SJCRH30 (cell line): ENCODE data around the gene ANO4. TPM values are rescaled to one million over a fixed set of nuclear protein-coding genes. Genes with fewer than 3 reads are reported as not detected.
"Not testable (repeated sequence)": the region's sequence is repeated elsewhere in the genome, so short reads cannot be mapped to it uniquely, and the experiment has no call there.

Experiments
- DNase-seq, 2 experiments: peaks; one replicate each; pipeline ENCODE4 v3.0.0-alpha.2; 2015 to 2020
- H3K27ac ChIP-seq: fragments of 250-450 bp; sonication (Bioruptor Pico); 2 replicates; pipeline ENCODE4 v1.5.1; 2020; ENCODE audit warnings: mild to moderate bottlenecking, moderate library complexity
- H3K27me3 ChIP-seq: fragments of 250-450 bp; sonication (Bioruptor Pico); 2 replicates; pipeline ENCODE4 v1.5.1; 2020; ENCODE audit warnings: mild to moderate bottlenecking, moderate library complexity
- H3K36me3 ChIP-seq: fragments of 250-450 bp; sonication (Bioruptor Pico); 2 replicates; pipeline ENCODE4 v1.5.1; 2020; ENCODE audit warnings: mild to moderate bottlenecking, moderate library complexity
- H3K4me1 ChIP-seq: fragments of 250-450 bp; sonication (Bioruptor Pico); 2 replicates; pipeline ENCODE4 v1.5.1; 2020; ENCODE audit warnings: mild to moderate bottlenecking, moderate library complexity
- H3K4me3 ChIP-seq: fragments of 250-450 bp; sonication (Bioruptor Pico); 2 replicates; pipeline ENCODE4 v1.5.1; 2020; ENCODE audit warnings: mild to moderate bottlenecking, moderate library complexity
- H3K9me3 ChIP-seq: fragments of 250-450 bp; sonication (Bioruptor Pico); replicated peaks from 2 replicates; pipeline ENCODE4 v1.5.1; 2020; ENCODE audit warnings: mild to moderate bottlenecking, moderate library complexity
- total RNA-seq: library from RNA; depleted of rRNA; stranded (reverse); fragments of >200 nt; shearing (Covaris generic); gene quantifications from 2 replicates; pipeline ENCODE4 v1.2.3, GENCODE V29; 2014

ANO4 gene
- total RNA-seq, 1 experiment from 2014 or later, result 0.16 TPM

DNA sequence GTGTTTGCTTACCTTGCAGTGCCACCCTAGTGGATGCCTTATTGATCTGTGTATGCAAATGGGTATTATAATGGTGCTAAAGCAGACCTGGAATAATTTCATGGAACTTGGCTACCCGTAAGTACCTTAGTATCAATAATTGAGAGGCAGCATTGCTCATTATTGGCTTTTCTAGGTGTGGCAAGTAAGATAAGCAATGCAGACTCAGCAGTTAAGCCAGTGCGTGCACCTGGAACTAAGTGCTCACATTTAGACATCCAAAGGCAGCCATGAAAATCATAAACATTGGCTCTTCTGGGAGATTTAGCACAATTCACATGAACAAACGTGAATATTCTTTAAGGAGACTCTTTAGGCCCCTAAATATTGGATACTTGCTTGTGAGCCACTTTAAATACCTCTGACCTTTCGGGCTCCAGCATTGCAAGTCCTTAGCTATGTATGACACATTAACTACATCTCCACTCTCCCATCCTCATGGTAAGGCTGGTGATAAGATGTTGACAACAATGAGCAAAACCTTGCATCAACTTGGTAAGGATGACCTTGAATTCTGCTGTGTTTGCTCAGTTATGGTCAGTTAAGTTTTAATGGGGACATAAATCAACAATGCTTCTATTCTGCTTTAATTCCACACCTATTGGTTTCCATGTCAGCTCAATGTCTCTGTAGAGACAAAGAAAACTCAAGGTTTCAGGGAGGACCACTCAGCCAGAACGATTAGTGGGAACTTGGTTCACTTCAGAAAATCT lies 303.4 kb downstream of the ANO4 start:
- Histone ChIP-seq H3K27me3 (no peaks in the 10 kb centered on the region), H3K4me3 (no peak overlapping the region), H3K4me1 (no peaks in the 10 kb centered on the region)

DNA sequence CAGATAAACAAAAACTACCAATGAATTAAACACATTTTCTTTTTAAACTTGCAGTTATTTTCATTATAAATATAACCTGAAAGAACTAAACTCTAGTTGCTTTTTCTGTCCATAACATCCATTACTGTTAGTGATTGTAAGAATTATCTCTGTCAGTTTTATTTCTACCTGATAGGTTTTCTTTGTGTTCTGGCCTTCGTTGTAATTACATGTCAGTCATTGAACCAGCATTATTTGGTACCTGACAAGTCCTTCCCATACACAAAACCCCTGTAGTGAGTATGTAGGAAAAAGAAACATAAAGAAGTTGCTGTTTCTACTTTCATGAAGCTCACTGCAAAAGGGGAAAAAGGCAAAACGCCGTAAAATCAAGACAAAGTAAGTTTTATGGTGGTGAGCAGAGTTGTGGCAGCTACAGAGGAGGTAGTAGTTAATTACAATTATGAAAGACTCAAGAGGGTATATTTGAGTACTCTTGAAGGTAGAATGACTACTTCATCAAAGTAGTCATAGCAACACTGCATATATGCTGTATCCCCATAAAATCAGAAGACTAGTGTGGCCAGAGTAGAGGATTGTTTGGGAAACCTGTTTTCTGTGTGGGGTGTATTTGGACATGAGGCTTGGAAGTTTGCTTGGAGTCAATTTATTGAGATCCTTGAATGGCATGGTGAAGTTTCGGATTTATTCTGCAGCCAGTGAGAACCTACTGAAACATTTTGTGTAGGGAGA lies 312.6 kb downstream of the ANO4 start:
- Histone ChIP-seq H3K4me3 (no peak overlapping the region), H3K4me1 (no peaks in the 10 kb centered on the region), H3K27ac (no peak overlapping the region), H3K27me3 (no peaks in the 10 kb centered on the region), H3K36me3 (no peaks in the 10 kb centered on the region), H3K9me3 (no peaks in the 10 kb centered on the region)
- DNase-seq, result no peak

More for the DNA sequence above, 303.4 kb downstream of the ANO4 start:
- no peak overlapping the region for H3K27ac ChIP-seq
- no peaks in the 10 kb centered on the region for H3K9me3 ChIP-seq
- H3K36me3 ChIP-seq, result no peaks in the 10 kb centered on the region
- no peak for DNase-seq

DNA sequence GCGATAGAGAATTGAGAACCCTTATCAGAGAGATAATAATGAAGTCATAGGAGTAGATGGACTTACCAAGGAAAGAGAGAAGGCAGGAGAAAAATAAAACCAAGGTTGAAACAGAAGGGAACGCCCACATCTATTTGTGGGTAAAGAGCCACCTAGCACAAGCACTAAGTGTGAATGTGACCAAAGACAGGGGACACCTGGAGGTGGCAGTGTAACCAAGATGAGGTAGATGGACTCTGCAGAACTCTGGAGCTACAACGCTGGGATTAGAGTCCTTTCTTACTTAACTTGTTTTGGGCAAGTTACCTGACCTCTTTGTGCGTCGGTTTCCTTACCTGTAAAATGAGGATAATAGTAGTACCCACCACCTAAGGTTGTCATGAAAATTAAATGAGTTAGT lies 313.6 kb downstream of the ANO4 start:
- no peaks in the 10 kb centered on the region for H3K27me3 ChIP-seq
- H3K9me3 ChIP-seq, result no peaks in the 10 kb centered on the region
- H3K4me1 ChIP-seq, result no peaks in the 10 kb centered on the region
- no peak overlapping the region for H3K27ac ChIP-seq
- DNase-seq, result no peak
- no peaks in the 10 kb centered on the region for H3K36me3 ChIP-seq
- H3K4me3 ChIP-seq, result no peak overlapping the region

DNA sequence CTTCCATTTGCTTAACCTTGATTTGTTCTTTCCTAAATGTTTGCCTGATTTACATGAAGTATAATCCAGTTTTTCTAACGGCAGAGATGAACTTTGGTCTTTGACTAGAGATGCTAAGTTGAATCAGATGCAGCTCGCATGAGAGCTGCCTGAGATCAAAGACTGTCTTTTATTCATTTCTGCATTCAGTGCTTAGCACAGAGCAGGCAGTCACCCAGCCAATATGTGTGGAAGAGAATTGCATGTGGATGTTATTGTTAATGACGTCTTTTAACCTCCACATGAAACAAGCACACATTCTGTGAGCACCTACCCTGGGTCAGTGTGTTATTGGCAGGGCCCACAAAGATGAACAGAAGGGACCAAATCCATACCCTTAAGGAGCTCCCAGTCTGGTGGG lies 316.3 kb downstream of the ANO4 start:
- H3K4me3 ChIP-seq, result no peak overlapping the region
- no peak for DNase-seq
- no peaks in the 10 kb centered on the region for H3K36me3 ChIP-seq
- H3K27me3 ChIP-seq, result no peaks in the 10 kb centered on the region
- H3K9me3 ChIP-seq, result no peaks in the 10 kb centered on the region
- H3K27ac ChIP-seq, result no peak overlapping the region
- no peaks in the 10 kb centered on the region for H3K4me1 ChIP-seq

DNA sequence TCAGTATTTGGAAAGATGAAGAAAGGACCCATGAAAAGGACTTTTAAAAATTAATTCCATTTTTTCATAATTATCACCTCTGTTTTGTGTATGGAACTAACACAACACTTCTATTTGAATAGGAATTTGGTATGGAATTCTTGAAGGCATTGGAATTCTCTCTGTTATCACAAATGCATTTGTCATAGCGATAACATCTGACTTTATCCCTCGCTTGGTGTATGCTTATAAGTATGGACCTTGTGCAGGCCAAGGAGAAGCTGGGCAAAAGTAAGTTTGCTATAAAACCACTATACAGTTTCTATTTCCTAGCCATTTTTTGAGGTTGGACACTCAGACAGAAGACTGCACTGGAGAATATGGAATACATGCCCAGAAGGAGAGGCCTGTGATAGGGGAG lies 316.9 kb downstream of the ANO4 start:
- Histone ChIP-seq H3K9me3 (no peaks in the 10 kb centered on the region), H3K4me3 (no peak overlapping the region), H3K27ac (no peak overlapping the region), H3K36me3 (no peaks in the 10 kb centered on the region), H3K27me3 (no peaks in the 10 kb centered on the region), H3K4me1 (no peaks in the 10 kb centered on the region)
- DNase-seq, result no peak

DNA sequence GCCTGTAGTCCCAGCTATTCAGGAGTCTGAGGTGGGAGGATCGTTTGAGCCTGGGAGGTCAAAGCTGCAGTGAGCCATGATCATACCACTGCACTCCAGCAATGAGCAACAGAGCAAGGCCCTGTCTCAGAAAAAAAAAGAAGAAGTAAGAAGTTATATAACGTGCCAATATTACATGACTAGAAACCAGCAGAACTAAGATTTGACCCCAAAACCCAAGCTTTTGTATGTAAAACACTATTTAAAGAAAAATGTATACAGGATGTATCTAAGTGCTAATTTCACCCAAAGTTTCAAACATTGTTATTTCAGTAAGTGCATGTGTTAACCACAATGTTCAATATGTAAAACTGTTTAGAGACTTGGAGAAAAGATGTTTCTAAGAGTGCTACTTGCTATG lies 320.8 kb downstream of the ANO4 start:
- no peak overlapping the region for H3K4me3 ChIP-seq
- H3K27ac ChIP-seq, result no peak overlapping the region
- H3K4me1 ChIP-seq, result no peaks in the 10 kb centered on the region
- H3K27me3 ChIP-seq, result no peaks in the 10 kb centered on the region
- H3K36me3 ChIP-seq, result no peaks in the 10 kb centered on the region
- no peak for DNase-seq
- H3K9me3 ChIP-seq, result no peaks in the 10 kb centered on the region

DNA sequence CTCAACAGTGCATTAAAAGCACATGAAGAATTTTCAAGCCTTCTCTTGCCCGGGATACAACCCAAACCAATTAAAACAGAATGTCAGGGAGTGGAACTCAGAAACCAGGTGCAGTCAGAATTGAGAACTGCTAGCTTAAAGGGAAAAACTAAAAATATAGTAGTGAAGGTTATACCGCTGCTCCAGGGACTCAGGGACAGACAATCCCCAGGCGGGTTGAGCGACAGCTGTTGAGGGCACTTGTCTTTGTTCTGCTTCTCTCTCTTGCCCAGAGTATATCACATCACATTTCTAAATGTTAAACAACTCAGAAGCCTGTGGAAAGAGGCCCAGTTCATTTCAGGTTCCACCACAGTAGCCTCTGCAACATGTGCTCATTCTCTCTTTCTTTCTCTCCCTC lies 322.3 kb downstream of the ANO4 start:
- peak; percentile 12 to 37 for DNase-seq
- H3K9me3 ChIP-seq, result no peaks in the 10 kb centered on the region
- no peaks in the 10 kb centered on the region for H3K36me3 ChIP-seq
- H3K4me1 ChIP-seq, result no peaks in the 10 kb centered on the region
- no peaks in the 10 kb centered on the region for H3K27me3 ChIP-seq
- no peak overlapping the region for H3K4me3 ChIP-seq
- no peak overlapping the region for H3K27ac ChIP-seq

DNA sequence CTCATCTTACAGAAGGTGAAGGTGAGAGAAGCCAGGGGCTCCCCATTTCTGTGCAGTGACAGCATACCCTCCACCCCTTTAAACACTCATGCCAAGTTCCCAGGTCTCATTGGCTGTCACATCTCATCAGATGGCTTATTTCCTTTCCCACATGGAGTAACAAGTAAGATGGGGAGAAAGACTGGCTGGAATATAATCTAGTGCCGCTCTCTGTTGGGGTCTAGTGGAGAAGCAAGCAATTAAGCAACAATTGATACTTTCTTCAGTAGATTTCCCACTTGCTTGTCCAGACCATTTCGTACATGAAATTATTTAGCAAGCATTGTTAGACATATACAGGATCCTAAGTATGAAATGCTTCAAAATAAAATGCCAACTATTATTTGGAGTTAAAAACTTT lies 323.3 kb downstream of the ANO4 start:
- no peaks in the 10 kb centered on the region for H3K36me3 ChIP-seq
- no peaks in the 10 kb centered on the region for H3K4me1 ChIP-seq
- DNase-seq, result no peak
- H3K9me3 ChIP-seq, result no peaks in the 10 kb centered on the region
- H3K27me3 ChIP-seq, result no peaks in the 10 kb centered on the region
- no peak overlapping the region for H3K27ac ChIP-seq
- no peak overlapping the region for H3K4me3 ChIP-seq

DNA sequence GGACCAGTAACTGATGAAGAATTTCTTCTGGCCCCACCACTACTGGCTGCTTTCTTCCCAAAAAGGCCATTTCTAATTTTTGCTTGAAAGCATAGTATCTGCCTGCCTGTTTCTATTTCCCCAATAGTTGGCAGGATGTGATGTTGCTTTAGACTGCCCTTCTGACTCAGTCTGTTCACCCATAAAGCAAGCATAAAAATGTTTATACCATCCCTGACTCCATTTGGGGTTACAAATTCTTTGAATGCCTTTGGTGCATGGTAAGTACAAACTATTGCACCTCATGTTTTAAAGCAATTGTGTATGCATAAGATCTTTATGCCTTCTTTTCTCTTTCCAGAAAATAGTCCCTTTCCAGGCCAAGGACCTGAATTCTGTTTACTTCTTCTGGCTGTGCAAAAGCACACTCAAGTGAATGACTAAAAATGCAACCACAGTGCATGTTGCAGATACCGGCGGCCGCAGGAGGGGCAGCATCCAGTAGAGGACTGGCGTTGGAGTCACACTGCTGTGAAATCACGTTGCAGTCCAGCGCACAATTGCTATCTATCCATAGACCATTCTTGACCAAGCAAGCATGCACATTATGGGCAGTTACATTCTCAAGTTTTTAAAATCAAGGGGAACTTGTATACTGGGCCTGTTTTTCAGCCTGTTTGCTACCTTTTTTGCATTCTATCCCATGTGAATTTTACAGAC lies 333.1 kb downstream of the ANO4 start:
- DNase-seq, result no peak
- Histone ChIP-seq H3K36me3 (no peaks in the 10 kb centered on the region), H3K9me3 (no peaks in the 10 kb centered on the region), H3K4me3 (no peak overlapping the region), H3K27ac (no peak overlapping the region), H3K4me1 (no peaks in the 10 kb centered on the region; the same call in 1 of the 2 replicates), H3K27me3 (no peaks in the 10 kb centered on the region)

DNA sequence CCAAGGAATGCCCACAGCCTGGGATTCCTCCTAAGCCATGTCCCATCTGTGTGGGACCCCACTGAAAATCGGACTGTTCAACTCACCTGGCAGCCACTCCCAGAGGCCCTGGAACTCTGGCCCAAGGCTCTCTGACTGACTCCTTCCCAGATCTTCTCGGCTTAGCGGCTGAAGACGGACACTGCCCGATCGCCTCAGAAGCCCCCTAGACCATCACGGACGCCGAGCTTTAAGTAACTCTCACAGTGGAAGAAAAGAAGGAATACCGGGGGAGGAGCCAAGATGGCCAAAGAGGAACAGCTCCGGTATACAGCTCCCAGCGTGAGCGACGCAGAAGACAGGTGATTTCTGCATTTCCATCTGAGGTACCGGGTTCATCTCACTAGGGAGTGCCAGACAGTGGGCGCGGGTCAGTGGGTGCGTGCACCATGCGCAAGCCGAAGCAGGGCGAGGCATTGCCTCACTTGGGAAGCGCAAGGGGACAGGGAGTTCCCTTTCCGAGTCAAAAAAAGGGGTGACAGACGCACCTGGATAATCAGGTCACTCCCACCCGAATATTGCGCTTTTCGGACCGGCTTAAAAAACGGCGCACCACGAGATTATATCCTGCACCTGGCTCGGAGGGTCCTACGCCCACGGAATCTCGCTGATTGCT lies 351.3 kb downstream of the ANO4 start:
- not testable (repeated sequence) for H3K27ac ChIP-seq, H3K4me1 ChIP-seq, H3K9me3 ChIP-seq, H3K36me3 ChIP-seq, DNase-seq, H3K4me3 ChIP-seq, H3K27me3 ChIP-seq

DNA sequence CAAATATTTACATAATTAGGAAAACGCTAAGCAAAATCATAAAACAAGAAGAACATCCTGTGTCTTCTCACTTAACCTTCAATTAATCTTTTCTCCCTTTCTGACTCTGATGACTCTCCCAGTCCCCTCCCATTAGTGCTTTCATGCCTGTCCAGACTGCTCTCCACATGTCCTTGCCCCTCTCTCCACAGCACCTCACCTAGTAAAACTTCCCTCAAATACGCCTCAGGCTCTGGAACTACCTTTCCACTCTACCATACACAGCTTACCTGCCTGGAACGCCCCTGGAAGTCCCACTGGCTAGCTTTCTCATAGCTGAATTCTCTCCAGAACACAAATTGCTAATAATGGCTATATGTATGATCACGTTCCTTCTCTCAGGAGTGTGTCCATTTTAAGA lies 370.7 kb downstream of the ANO4 start:
- Histone ChIP-seq H3K27me3 (no peaks in the 10 kb centered on the region), H3K4me3 (no peak overlapping the region), H3K9me3 (no peaks in the 10 kb centered on the region), H3K36me3 (no peaks in the 10 kb centered on the region), H3K27ac (no peak overlapping the region), H3K4me1 (no peaks in the 10 kb centered on the region)
- DNase-seq, result no peak

DNA sequence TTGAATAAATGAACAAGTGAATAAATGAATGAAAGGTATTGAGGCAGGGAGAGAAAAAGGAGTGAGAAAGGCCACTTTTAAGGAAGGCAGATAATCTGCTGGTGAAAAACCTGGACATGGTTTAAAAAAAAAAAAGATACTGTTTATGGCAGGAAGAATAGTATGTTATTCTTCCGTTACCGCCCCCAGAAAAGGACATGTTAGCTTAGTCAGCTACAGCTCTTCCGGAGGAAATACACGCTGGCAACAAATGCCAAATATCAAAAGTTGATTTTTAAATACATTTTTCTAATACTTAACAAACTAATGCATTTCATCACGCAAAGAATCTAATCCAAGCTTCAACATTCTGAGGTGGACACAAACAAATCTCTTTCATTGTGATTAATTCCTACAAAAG lies 372.3 kb downstream of the ANO4 start:
- Histone ChIP-seq H3K27me3 (no peaks in the 10 kb centered on the region), H3K9me3 (no peaks in the 10 kb centered on the region), H3K27ac (no peak overlapping the region), H3K36me3 (no peaks in the 10 kb centered on the region), H3K4me1 (no peaks in the 10 kb centered on the region), H3K4me3 (no peak overlapping the region)
- DNase-seq, result no peak

DNA sequence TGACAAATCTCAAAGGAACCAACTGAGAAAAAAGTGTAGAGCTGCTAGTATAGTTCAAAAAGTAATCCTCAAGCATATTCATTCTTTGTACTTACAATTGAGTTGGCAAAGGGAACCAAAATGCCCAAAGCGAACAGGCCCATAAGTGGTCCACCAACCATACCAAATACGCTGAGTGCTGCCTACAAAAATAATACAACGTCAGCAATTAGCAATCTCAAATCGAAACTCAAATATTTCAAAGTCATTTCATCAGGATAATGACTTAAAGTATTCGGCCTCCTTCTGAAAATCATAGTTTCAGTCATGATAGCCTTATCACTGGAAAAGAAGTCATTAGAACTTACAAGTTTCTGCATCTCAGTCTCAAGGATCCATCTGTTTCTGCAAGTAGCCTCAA lies 373.4 kb downstream of the ANO4 start:
- Histone ChIP-seq H3K36me3 (no peaks in the 10 kb centered on the region), H3K4me3 (no peak overlapping the region), H3K4me1 (no peaks in the 10 kb centered on the region), H3K9me3 (no peaks in the 10 kb centered on the region), H3K27ac (no peak overlapping the region), H3K27me3 (no peaks in the 10 kb centered on the region)
- DNase-seq, result no peak

DNA sequence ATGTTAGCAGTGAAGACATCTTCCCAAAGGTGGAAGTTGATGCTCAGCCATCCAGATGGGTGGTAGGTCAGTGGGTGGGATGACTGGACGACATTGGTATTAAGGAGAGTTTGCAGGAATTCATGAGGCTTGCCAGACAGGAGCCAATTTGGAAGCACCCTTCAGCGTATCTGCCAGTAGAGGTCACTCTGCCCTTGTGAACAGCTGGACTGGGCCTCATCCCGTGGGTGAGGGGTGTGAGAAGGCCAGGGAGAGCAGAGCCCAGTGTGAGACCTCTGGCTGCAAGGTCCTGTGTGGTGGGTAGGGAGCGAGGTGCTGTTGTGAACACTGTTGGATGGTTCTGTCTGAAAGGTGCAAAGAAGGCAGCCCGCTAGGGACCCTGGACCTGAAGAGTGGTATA lies 377.7 kb downstream of the ANO4 start:
- Histone ChIP-seq H3K4me1 (no peaks in the 10 kb centered on the region), H3K27me3 (no peaks in the 10 kb centered on the region), H3K36me3 (no peaks in the 10 kb centered on the region), H3K4me3 (no peak overlapping the region), H3K9me3 (no peaks in the 10 kb centered on the region), H3K27ac (no peak overlapping the region)
- peak in 1 of 2 experiments; percentile 18 for DNase-seq

DNA sequence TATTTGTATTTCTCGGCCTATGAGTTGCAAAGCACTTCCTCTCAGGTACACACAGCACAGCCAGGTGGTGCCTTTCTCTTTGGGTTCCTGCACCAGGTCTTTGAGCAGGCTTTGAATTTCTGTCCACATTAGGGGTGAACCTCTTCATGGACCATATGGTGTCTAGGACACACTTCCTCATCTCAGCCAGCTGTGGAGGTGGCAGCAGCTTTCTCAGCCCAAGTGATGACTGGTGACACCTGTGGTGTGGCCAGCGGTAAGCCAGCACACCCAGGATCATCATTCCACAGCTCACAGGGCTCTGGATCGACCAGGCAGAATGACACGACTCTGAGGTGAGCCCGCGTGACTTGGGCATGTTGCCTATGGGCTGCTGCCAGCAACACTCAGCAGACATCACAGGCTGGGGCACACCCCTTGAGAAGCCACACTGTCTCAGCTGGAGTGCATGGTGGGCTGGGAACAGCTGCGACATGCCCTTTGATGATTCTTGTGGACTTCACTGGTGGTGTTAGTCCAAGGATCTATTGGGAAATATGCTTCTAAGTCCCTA lies 378.7 kb downstream of the ANO4 start:
- H3K4me3 ChIP-seq, result no peak overlapping the region
- H3K27me3 ChIP-seq, result no peaks in the 10 kb centered on the region
- H3K9me3 ChIP-seq, result no peaks in the 10 kb centered on the region
- DNase-seq, result peak; percentile 18 to 26
- H3K36me3 ChIP-seq, result no peaks in the 10 kb centered on the region
- H3K4me1 ChIP-seq, result no peaks in the 10 kb centered on the region
- H3K27ac ChIP-seq, result no peak overlapping the region
